Measurements from ENCODE around the gene MGAT3.

GRCh38 chr22:39429186-39429585, 27.6 kb upstream of the MGAT3 start:
- TF ChIP-seq POLR2A (IDR thresholded peaks at IDR 0.05; ENCODE audit: borderline replicate concordance, extremely low read depth, insufficient read depth, insufficient read length), result no peak
- no peak for TF ChIP-seq EZH2phosphoT487 (IDR thresholded peaks at IDR 0.05; ENCODE audit: borderline replicate concordance)

Data from HCT116 (cell line).